Measurements from ENCODE around the gene OVCA2. TPM values are rescaled to one million over a fixed set of nuclear protein-coding genes. Genes with fewer than 3 reads are reported as not detected.
"Not testable (repeated sequence)": the region's sequence is repeated elsewhere in the genome, so short reads cannot be mapped to it uniquely, and the experiment has no call there.

Gene OVCA2
- total RNA-seq, 2 donors from 2014 or later = 29.0 to 33.3 TPM

DNA sequence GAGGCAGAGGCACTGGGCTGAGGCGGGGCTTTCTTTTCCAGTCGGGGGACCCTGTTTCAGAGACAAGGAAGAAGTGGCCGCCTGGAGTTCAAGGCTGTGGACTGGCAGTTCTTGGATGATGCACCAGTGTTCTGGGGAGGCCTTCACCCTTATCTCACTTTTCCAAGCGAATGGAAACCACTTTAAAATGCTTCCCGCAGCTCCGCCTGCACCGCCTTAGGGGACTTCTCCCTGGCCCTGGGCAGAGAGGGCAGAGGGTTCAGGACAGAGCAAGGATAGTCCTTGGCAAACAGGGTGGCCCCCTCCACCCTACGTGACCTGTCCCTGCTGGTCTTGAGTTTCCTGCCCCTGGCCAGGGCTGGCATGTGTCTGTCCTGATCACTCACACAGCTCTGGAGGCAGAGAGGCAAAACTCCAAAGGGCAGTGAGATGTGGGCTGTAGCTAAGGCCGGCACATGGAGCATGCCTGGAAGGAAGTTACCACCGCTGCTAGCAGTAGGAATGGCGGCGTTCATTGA is 37.3 kb upstream of the OVCA2 start:
- DNase-seq = no peak
- no peak for ATAC-seq (replicated peaks in 1 of 2)
- no peaks in the 10 kb centered on the region for H3K9me3 Mint-ChIP-seq
- peaks cover 6% of the 10 kb centered on the region for H3K27me3 Mint-ChIP-seq (ENCODE audit: low read depth)
- no peak overlapping the region for H3K4me3 Mint-ChIP-seq
- H3K4me1 Mint-ChIP-seq (ENCODE audit: low read depth) = no peaks in the 10 kb centered on the region
- no peak overlapping the region for H3K27ac Mint-ChIP-seq
- H3K36me3 Mint-ChIP-seq (ENCODE audit: insufficient read depth in 2 of 2) = no peaks in the 10 kb centered on the region

DNA sequence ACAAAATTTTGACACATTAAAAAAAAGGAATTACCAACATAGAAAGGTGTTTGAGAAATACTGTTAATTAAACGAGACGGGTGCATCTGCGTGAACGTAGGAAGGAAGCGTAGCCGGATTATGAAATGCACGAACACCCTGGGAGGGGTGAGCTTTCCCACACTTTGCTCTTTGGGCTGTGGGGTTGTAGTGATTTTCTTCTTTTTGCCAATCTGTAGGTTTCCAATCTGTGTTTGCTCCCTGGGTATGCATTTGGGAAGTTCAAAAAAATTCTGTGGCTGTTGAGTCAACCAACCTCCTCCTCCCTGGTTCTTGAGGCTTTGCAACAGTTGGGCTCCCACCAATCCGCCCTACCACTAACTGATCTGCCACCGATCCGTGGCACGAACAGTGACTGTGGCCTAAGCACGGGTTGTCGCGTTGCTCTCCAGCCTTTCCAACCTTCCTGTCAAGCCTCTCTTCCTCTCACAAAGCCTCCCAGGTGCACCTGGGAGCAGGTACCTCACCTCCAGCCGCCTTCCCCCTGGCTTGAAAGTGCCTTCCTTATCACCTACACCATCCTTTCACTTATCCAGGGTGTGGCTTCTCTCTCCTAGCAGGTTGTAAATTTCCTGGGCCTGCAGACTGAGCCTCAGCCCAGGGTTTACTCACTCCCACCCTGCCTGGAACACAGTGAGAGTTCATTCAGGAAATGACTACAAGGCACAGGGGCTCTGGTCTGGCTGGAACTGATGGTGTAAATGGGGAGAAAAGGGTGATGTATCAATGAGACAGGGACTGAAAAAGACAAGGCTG is 33.3 kb upstream of the OVCA2 start:
- DNase-seq (no peak), ATAC-seq (replicated peaks in 1 of 2) (no peak)
- no peaks in the 10 kb centered on the region for H3K4me1 Mint-ChIP-seq (ENCODE audit: low read depth)
- no peak overlapping the region for H3K27ac Mint-ChIP-seq
- H3K27me3 Mint-ChIP-seq (ENCODE audit: low read depth) = no peaks in the 10 kb centered on the region
- H3K9me3 Mint-ChIP-seq = no peaks in the 10 kb centered on the region
- H3K36me3 Mint-ChIP-seq (ENCODE audit: insufficient read depth in 2 of 2) = no peaks in the 10 kb centered on the region
- H3K4me3 Mint-ChIP-seq = no peak overlapping the region

DNA sequence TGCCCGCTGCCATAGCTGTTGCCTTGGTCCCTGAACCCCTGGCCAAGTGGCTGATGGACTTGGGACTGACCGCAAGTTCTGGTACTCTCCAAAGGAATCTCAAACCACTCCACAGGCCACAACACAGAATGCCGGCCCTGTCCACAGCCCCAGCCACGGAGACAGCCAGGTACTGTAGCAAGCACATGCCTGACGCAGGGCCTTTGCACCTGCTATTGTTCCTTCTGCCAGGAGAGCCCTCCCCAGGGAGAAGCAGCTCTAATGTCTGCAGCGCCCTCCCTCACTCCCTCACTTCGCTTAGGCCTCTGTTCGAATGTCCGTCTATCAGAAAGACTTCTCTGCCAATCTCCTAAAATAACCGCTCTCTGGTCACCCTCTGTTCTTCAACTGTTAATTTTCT is 32.1 kb upstream of the OVCA2 start:
- no peaks in the 10 kb centered on the region for H3K27me3 Mint-ChIP-seq (ENCODE audit: low read depth)
- H3K4me1 Mint-ChIP-seq (ENCODE audit: low read depth) = no peaks in the 10 kb centered on the region
- ATAC-seq (replicated peaks in 1 of 2) (no peak), DNase-seq (no peak)
- no peak overlapping the region for H3K4me3 Mint-ChIP-seq
- no peaks in the 10 kb centered on the region for H3K9me3 Mint-ChIP-seq
- H3K36me3 Mint-ChIP-seq (ENCODE audit: insufficient read depth in 2 of 2) = peaks cover 0 to 4% of the 10 kb centered on the region in 2 donors
- H3K27ac Mint-ChIP-seq = no peak overlapping the region

DNA sequence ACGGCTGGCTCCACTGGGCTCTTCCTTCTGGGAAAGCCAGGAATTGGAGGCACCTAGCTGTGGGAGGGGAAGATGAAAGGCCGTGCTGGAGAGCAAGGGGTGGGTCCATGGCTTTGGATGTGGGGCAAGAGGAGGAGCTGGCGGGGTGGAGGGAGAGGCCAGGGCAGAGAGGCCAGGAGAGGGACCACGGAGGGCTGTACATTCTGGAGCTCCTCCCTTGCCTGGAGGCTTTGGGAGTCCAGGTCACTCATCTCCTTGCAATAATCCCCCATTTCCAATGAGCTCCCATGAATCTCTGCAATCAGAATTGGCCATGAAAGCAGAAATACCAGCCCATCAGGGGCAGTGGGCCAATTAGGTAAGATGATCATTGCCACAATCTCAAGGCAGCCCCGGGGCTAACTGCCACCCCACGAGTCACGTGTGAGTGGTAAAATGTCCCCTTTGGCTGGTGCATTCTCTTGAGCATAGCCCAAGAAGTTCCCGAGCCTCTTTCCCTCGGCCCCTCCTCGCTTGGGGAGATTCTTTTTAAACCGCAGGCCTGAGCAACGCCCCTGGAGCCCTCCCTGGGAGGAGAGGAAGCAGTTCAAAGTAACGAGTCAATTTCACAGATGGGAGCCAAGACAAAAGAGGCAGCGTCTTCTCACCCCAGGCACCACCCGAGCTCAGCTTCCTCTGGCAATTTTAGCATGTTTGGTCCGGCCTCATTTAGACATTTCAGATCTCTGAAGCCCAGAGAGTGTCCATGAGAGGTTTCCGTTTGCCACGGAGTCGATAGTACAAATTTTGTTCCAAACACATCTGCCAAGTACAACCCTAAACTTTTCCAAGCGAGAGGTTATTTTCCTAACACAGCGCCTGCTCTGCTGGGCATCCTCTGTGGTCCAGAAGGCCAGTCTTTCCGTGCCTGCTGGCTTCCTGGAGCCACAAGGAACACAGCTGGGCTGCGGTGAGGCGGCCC is 30.1 kb upstream of the OVCA2 start:
- DNase-seq (no peak), ATAC-seq (replicated peaks in 1 of 2) (no peak)
- Mint-ChIP-seq H3K27ac (no peak overlapping the region), H3K4me3 (no peak overlapping the region), H3K4me1 (ENCODE audit: low read depth) (no peaks in the 10 kb centered on the region), H3K36me3 (ENCODE audit: insufficient read depth in 2 of 2) (peaks cover 0 to 4% of the 10 kb centered on the region in 2 donors), H3K9me3 (no peaks in the 10 kb centered on the region), H3K27me3 (ENCODE audit: low read depth) (no peaks in the 10 kb centered on the region)

DNA sequence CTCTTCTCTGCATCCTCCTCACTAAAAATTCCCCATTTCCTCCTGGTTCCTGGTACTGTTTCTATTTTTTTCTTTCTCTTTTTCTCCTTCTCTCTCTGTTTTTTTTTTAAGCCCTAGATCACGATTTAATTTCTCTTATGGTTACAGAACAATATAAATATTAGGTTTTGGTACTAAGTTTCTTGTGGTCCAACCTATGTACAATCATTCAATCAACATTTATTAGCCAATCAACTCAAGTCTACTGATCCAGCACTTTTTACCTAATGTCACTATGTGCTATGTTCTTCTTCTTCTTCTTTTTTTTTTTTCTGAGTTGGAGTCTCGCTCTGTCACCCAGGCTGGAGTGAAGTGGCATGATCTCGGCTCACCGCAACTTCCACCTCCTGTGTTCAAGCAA is 29.3 kb upstream of the OVCA2 start:
- Mint-ChIP-seq H3K4me1 (ENCODE audit: low read depth) (no peaks in the 10 kb centered on the region), H3K9me3 (no peaks in the 10 kb centered on the region), H3K27ac (peak overlapping the region; percentile 27), H3K27me3 (ENCODE audit: low read depth) (no peaks in the 10 kb centered on the region), H3K4me3 (no peak overlapping the region), H3K36me3 (ENCODE audit: insufficient read depth in 2 of 2) (peaks cover 0 to 4% of the 10 kb centered on the region in 2 donors)
- ATAC-seq (replicated peaks in 1 of 2) (no peak), DNase-seq (no peak)

DNA sequence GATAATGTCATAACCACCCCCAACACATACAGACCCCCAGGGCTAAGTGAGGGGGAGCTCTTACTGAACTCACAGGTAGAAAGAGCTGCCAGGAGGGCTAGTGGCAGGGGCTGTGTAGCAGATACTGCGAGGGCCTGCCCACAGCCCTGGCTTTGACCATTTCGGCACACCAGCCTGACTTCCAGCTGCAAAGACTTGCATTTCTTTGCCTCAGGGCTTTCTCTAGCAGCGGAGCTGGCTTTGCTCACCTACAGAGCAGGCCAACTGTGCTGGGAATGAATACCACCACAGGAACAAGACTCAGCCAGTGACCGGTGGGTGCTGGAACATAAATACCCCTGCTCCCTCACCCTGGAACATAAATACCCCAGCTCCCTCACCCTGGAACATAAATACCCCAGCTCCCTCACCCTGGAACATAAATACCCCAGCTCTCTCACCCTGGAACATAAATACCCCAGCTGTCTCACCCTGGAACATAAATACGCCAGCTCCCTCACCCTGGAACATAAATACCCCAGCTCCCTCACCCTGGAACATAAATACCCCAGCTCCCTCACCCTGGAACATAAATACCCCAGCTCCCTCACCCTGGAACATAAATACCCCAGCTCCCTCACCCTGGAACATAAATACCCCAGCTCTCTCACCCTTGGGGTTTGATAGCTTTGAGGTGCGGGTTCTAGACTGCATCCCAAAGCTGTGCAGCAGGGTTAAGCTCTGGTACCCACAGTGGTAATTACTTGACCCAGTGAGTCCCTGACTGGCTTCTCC is 28.4 kb upstream of the OVCA2 start:
- not testable (repeated sequence) for DNase-seq; ATAC-seq (replicated peaks in 1 of 2); H3K36me3 Mint-ChIP-seq (ENCODE audit: insufficient read depth in 2 of 2); H3K27me3 Mint-ChIP-seq (ENCODE audit: low read depth); H3K4me1 Mint-ChIP-seq (ENCODE audit: low read depth); H3K4me3 Mint-ChIP-seq; H3K27ac Mint-ChIP-seq; H3K9me3 Mint-ChIP-seq

DNA sequence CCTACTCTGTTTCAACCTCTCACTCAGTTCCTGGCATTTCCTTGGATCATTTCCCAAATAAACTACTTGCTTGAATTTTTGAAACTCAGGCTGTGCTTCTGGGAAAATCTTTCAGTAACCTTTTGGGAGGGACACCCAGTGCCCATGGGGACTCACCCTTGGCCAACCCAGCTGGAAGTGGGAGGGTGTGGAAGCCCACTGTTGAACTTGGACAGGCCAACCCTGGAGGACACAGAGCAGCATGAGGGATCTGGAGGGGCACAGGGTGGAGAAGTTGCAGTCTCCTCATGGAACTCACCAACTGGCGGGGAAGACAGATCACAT is 27.9 kb upstream of the OVCA2 start:
- ATAC-seq (replicated peaks in 1 of 2) = no peak
- H3K4me3 Mint-ChIP-seq = no peak overlapping the region

DNA sequence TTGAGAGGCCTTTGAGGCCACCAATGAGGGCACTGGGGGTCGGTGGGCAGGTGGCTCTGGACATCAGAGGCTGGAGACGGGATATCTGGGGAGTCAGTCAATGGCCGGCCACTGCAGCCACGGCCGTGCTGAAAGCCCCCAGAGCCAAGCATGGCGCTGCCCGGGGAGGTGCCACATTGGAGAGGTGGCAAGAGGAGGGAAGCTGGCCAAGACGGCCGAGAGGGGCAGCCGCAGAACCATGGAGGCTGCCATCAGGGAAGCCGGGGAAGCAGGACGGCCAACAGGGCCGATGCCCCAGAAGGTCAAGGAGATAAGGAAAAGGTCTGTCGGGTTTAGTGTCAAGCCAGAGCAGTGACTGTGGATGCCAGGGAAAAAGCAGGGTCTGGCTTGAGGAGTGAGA is 26.5 kb upstream of the OVCA2 start:
- Mint-ChIP-seq H3K9me3 (no peaks in the 10 kb centered on the region), H3K36me3 (ENCODE audit: insufficient read depth in 2 of 2) (peaks cover 0 to 4% of the 10 kb centered on the region in 2 donors), H3K4me1 (ENCODE audit: low read depth) (peaks cover 8% of the 10 kb centered on the region), H3K27ac (no peak overlapping the region), H3K4me3 (no peak overlapping the region), H3K27me3 (ENCODE audit: low read depth) (peaks cover 23% of the 10 kb centered on the region)
- DNase-seq = no peak
- ATAC-seq (replicated peaks in 1 of 2) = no peak

More for the DNA sequence above, 27.9 kb upstream of the OVCA2 start:
- DNase-seq = no peak
- peaks cover 0 to 4% of the 10 kb centered on the region in 2 donors for H3K36me3 Mint-ChIP-seq (ENCODE audit: insufficient read depth in 2 of 2)
- peaks cover 8% of the 10 kb centered on the region for H3K4me1 Mint-ChIP-seq (ENCODE audit: low read depth)
- no peaks in the 10 kb centered on the region for H3K9me3 Mint-ChIP-seq
- peaks cover 9% of the 10 kb centered on the region for H3K27me3 Mint-ChIP-seq (ENCODE audit: low read depth)
- H3K27ac Mint-ChIP-seq = no peak overlapping the region

DNA sequence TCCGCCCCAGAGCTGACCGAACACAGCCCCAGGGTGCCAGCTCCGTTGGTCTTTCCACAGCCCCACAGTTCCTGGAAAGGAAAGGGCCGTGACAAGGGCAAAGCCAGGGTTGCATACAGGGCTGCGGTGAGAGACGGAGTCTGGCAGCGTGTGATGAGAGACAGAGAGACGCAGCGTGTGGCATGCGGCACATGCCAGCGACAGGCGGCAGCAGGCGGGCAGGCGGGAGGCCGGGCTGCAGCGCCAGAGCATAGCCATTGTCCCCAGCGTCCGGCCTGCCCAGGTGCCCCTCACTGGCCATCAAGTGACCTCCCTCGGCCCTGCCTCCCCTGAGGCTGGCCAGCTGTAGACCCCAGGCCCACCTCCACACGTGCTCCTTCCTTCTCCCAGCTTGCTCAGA is 25.3 kb upstream of the OVCA2 start:
- peaks cover 8% of the 10 kb centered on the region for H3K4me1 Mint-ChIP-seq (ENCODE audit: low read depth)
- H3K27me3 Mint-ChIP-seq (ENCODE audit: low read depth) = peaks cover 31% of the 10 kb centered on the region
- no peak overlapping the region for H3K27ac Mint-ChIP-seq
- no peaks in the 10 kb centered on the region for H3K9me3 Mint-ChIP-seq
- no peak overlapping the region for H3K4me3 Mint-ChIP-seq
- DNase-seq (no peak), ATAC-seq (replicated peaks in 1 of 2) (no peak)
- H3K36me3 Mint-ChIP-seq (ENCODE audit: insufficient read depth in 2 of 2) = peaks cover 0 to 4% of the 10 kb centered on the region in 2 donors

DNA sequence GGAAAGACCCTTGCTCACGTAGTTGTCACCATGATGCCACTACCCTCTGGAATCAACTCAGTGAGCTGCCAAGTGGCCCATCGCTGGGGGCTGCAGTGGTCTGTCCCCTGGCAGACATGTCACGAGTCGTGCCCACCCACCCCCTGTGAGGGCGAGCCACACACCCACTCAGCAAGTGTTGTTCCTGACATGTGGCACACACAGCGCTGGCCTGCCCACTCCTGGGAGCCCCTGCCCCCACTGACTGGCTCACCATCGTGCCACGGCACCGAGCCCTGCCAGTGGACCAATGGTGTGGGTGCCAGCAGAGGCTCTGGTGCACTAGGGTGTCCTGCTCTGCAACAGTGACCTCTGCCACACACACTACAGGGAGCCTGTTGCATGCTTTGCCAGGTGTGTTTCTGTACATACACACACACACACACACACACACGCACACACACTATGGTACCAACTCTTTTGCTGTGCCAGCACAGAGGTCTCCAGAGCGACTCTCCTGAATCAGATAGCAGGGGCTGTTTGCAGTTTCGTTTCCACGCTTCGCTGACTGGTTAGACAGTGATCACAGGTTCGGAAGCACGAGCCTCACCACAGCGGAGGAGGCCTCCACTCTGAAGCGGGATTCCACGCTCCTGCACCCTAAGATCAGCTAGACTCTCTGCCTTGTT is 24.4 kb upstream of the OVCA2 start:
- Mint-ChIP-seq H3K9me3 (no peaks in the 10 kb centered on the region), H3K4me3 (no peak overlapping the region), H3K27ac (no peak overlapping the region), H3K27me3 (ENCODE audit: low read depth) (peaks cover 31% of the 10 kb centered on the region), H3K36me3 (ENCODE audit: insufficient read depth in 2 of 2) (peaks cover 0 to 4% of the 10 kb centered on the region in 2 donors), H3K4me1 (ENCODE audit: low read depth) (peaks cover 8% of the 10 kb centered on the region)
- ATAC-seq (replicated peaks in 1 of 2) (no peak), DNase-seq (no peak)

DNA sequence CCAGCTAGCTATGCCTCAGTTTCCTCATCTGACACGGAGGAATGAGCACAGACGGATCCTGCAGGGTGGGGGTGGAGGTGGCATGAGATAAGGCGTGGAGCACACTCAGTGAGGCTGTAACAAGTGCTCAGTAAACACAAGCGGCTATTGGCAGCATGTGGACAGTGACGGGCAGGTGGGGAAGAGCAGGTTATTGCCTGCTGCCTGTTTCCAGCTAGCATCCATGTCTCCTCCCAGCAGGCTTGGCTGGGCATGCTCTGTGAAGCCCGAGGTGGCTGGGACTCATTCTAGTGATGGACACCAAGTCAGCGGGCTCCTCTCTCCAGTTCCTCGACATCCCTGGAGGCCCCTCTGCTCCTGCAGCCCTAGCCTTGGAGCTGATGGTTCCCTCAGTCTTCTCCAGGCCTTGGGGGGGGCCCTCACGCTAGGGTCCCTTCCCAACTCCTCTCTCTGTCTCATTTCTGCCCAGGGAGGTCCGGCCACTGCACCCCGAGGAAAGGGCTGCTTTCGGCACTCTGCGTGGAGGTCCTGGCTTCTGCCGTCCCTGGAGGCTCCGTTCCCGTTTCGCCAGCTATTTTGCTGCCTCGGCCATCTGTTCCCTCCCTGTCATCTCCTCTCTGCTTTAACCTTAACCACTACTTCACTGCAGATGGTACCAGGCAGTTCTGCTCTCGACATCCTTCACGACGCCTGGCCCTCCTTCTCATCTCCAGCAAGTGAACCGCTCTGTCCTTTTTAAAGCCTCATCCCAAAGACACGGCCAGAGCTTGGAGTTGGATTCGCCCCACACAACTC is 22.9 kb upstream of the OVCA2 start:
- no peak overlapping the region for H3K27ac Mint-ChIP-seq
- peaks cover 31% of the 10 kb centered on the region for H3K27me3 Mint-ChIP-seq (ENCODE audit: low read depth)
- H3K4me1 Mint-ChIP-seq (ENCODE audit: low read depth) = peaks cover 8% of the 10 kb centered on the region
- peaks cover 0 to 2% of the 10 kb centered on the region in 2 donors for H3K36me3 Mint-ChIP-seq (ENCODE audit: insufficient read depth in 2 of 2)
- H3K9me3 Mint-ChIP-seq = no peaks in the 10 kb centered on the region
- no peak overlapping the region for H3K4me3 Mint-ChIP-seq
- DNase-seq = no peak
- no peak for ATAC-seq (replicated peaks in 1 of 2)

DNA sequence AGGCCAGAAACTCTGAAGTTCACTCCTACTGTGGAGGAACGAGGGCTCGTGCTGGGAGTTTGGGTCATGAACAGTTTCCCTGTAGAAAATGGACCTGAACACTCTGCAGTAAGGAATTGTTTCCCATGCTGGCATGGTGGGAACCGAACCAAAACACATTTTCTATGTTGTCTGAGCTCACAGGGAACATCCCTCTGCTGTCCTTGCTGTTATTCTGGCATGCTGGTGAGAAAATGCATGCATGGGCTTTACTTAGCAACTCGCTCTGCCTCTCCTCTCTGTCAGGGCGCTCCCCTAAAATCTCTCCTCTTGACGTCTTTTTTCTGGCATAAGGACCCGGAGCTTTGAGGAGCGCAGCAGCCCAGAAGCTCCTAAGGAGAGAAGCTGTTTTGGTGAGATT is 22.1 kb upstream of the OVCA2 start:
- H3K4me1 Mint-ChIP-seq (ENCODE audit: low read depth) = peaks cover 8% of the 10 kb centered on the region
- peaks cover 31% of the 10 kb centered on the region for H3K27me3 Mint-ChIP-seq (ENCODE audit: low read depth)
- H3K27ac Mint-ChIP-seq = no peak overlapping the region
- no peaks in the 10 kb centered on the region for H3K36me3 Mint-ChIP-seq (ENCODE audit: insufficient read depth in 2 of 2)
- DNase-seq (no peak), ATAC-seq (replicated peaks in 1 of 2) (no peak)
- H3K9me3 Mint-ChIP-seq = no peaks in the 10 kb centered on the region
- H3K4me3 Mint-ChIP-seq = no peak overlapping the region

All from activated T-cell treated with anti-CD3 and anti-CD28 coated beads, Interleukin-2, amount 50 U/mL, for 72 hours (primary cell).